CD14-positive monocyte (primary cell): ENCODE data around the gene SARNP. TPM values are rescaled to one million over a fixed set of nuclear protein-coding genes. Genes with fewer than 3 reads are reported as not detected.

Experiments
- DNase-seq, 3 donors: peaks; one replicate each; pipeline ENCODE4 v3.0.0-alpha.2; 2011 to 2022
- H2AFZ ChIP-seq: 2 replicates; pipeline ENCODE4 v1.6.0; 2012; ENCODE audit warnings: mild to moderate bottlenecking, low read depth, low read length, inconsistent platforms; ENCODE audit not compliant: insufficient read depth, poor library complexity, severe bottlenecking
- H3K27ac ChIP-seq, 2 donors: 1 replicate in 1 of 2; 2 replicates in 1 of 2; pipeline ENCODE4 v1.5.1; 2012 to 2013; ENCODE audit warnings: low read length in 2 of 2, control low read depth in 1 of 2, inconsistent platforms in 1 of 2, low read depth in 1 of 2, mild to moderate bottlenecking in 1 of 2
- H3K27me3 ChIP-seq, 2 donors: one replicate each; pipeline versions ENCODE4 v1.6.0 to v1.6.1; 2011 to 2013; ENCODE audit warnings: low read length in 2 of 2; ENCODE audit not compliant: control insufficient read depth in 2 of 2, insufficient read depth in 2 of 2
- H3K36me3 ChIP-seq, 2 donors: replicated peaks in 1 of 2; 1 replicate in 1 of 2; 2 replicates in 1 of 2; pipeline versions ENCODE4 v1.5.1 to v1.6.1; 2012 to 2013; ENCODE audit warnings: low read length in 2 of 2, control low read depth in 1 of 2, inconsistent platforms in 1 of 2, mild to moderate bottlenecking in 1 of 2; ENCODE audit not compliant: insufficient read depth in 2 of 2, control insufficient read depth in 1 of 2
- H3K4me1 ChIP-seq, 2 donors: 1 replicate in 1 of 2; 2 replicates in 1 of 2; pipeline versions ENCODE4 v1.5.1 to v1.6.1; 2012 to 2013; ENCODE audit warnings: low read length in 2 of 2, control low read depth in 1 of 2, inconsistent platforms in 1 of 2, mild to moderate bottlenecking in 1 of 2, moderate library complexity in 1 of 2; ENCODE audit not compliant: insufficient read depth in 2 of 2, control insufficient read depth in 1 of 2
- H3K4me2 ChIP-seq: replicated peaks from 2 replicates; pipeline ENCODE3; 2012; ENCODE audit warnings: low read length, moderate library complexity, mild to moderate bottlenecking; ENCODE audit not compliant: poor library complexity, severe bottlenecking; ENCODE audit errors: extremely low read depth
- H3K4me3 ChIP-seq, 3 experiments: fragments of 200-600 bp in 1 of 3; sonication (generic) in 1 of 3; replicated peaks in 1 of 3; 1 replicate in 2 of 3; 2 replicates in 1 of 3; pipeline ENCODE4 v1.5.1; 2011 to 2013; ENCODE audit warnings: low read length in 3 of 3, mild to moderate bottlenecking in 3 of 3, control low read depth in 2 of 3, low read depth in 2 of 3, inconsistent platforms in 1 of 3, moderate library complexity in 1 of 3
- H3K79me2 ChIP-seq: 2 replicates; pipeline ENCODE4 v1.6.0; 2012; ENCODE audit warnings: mild to moderate bottlenecking, control low read depth, inconsistent platforms, low read length, moderate library complexity; ENCODE audit not compliant: insufficient read depth
- H3K9ac ChIP-seq: 2 replicates; pipeline ENCODE4 v1.6.0; 2017; ENCODE audit warnings: low read length, mild to moderate bottlenecking; ENCODE audit not compliant: insufficient read depth, poor library complexity, severe bottlenecking
- H3K9me3 ChIP-seq, 2 donors: replicated peaks in 1 of 2; 1 replicate in 1 of 2; 2 replicates in 1 of 2; pipeline versions ENCODE4 v1.5.1 to v1.6.1; 2012 to 2013; ENCODE audit warnings: low read length in 2 of 2, control low read depth in 1 of 2; ENCODE audit not compliant: control insufficient read depth in 1 of 2, insufficient read depth in 1 of 2
- H4K20me1 ChIP-seq: 2 replicates; pipeline ENCODE4 v1.6.0; 2012; ENCODE audit warnings: mild to moderate bottlenecking, low read length, control low read depth, moderate library complexity; ENCODE audit not compliant: insufficient read depth
- H3K27ac Mint-ChIP-seq, 7 donors: one replicate each; pipeline ENCODE4 v1.8.0; 2020; ENCODE audit warnings: mild to moderate bottlenecking in 7 of 7, mixed read lengths in 7 of 7, moderate library complexity in 6 of 7, inconsistent platforms in 2 of 7
- H3K27me3 Mint-ChIP-seq, 3 donors: one replicate each; pipeline ENCODE4 v1.8.0; 2021 to 2022; ENCODE audit warnings: low read depth in 3 of 3, mild to moderate bottlenecking in 3 of 3, mixed read lengths in 3 of 3, moderate library complexity in 3 of 3, inconsistent platforms in 1 of 3
- H3K36me3 Mint-ChIP-seq, 2 donors: one replicate each; pipeline ENCODE4 v1.8.0; 2020; ENCODE audit warnings: mixed read lengths in 2 of 2, inconsistent platforms in 1 of 2, mild to moderate bottlenecking in 1 of 2
- H3K4me1 Mint-ChIP-seq: one replicate; pipeline ENCODE4 v1.8.0; 2020; ENCODE audit warnings: mild to moderate bottlenecking, mixed read lengths
- H3K4me3 Mint-ChIP-seq, 2 donors: one replicate each; pipeline ENCODE4 v1.8.0; 2020; ENCODE audit warnings: mild to moderate bottlenecking in 2 of 2, mixed read lengths in 2 of 2, moderate library complexity in 1 of 2
- H3K9me3 Mint-ChIP-seq, 7 donors: one replicate each; pipeline ENCODE4 v1.8.0; 2020 to 2022; ENCODE audit warnings: mixed read lengths in 7 of 7, mild to moderate bottlenecking in 6 of 7, moderate library complexity in 6 of 7, inconsistent platforms in 2 of 7
- WGBS: methylation state at CpG from one replicate; pipeline ENCODE4 v1.1.5; 2013; ENCODE audit warnings: missing lambda C conversion rate; ENCODE audit not compliant: insufficient coverage; 5-methylcytosine and 5-hydroxymethylcytosine counted together
- intact Hi-C, 2 donors: fragments of 100-400 bp; cut with micrococcal nuclease; formaldehyde crosslinking; loops; one replicate each; pipeline versions ENCODE4 v1.15.0 to v1.15.1; 2023
- polyA plus RNA-seq, 3 donors: library from polyadenylated mRNA; depleted of rRNA in 1 of 3; unstranded in 2 of 3; stranded (reverse) in 1 of 3; fragments of 300-500 nt in 2 of 3; fragments of >200 nt in 1 of 3; fragmentation: Illumina TruSeq in 2 of 3; gene quantifications; 1 replicate in 2 of 3; 2 replicates in 1 of 3; pipeline ENCODE4 v1.2.3, GENCODE V29; 2012 to 2021
- TF ChIP-seq, protein P1 (sequence below): fragments of 200-600 bp; IDR thresholded peaks from one replicate; pipeline ENCODE4 v1.8.0; 2022; ENCODE audit warnings: antibody characterized with exemption, mild to moderate bottlenecking

Gene SARNP
- polyA plus RNA-seq, 3 donors = 28.9 to 139 (median 98.6) TPM

- H3K4me3 ChIP-seq = peak overlapping the region in 1 of 3 experiments; percentile 93
- H3K4me1 ChIP-seq = peaks cover 26 to 49% of the 10 kb centered on the region in 2 donors
- H3K9me3 ChIP-seq = no peaks in the 10 kb centered on the region
- 77% methylated on average over 2 of the region's 7 CpGs for WGBS
- Mint-ChIP-seq H3K9me3 (no peaks in the 10 kb centered on the region), H3K4me3 (peak overlapping the region; percentile 88 to 94), H3K4me1 (peaks cover 43% of the 10 kb centered on the region), H3K27me3 (peaks cover 16 to 28% (median 26%) of the 10 kb centered on the region in 3 donors), H3K36me3 (peaks cover 20 to 22% of the 10 kb centered on the region in 2 donors), H3K27ac (peak overlapping the region in 5 of 7 donors; percentile 87 to 97 (median 92))
- intact Hi-C loops = loop anchor here in 1 of 2 donors (5.0 kb wide), 1 partner anchor 33 kb away; a partner anchor contains a TSS
- no peak for DNase-seq
- peak overlapping the region in 1 of 2 donors; percentile 92 for H3K27ac ChIP-seq
- peak overlapping the region; percentile 91 for H2AFZ ChIP-seq
- peak overlapping the region; percentile 83 for H3K4me2 ChIP-seq
- H3K9ac ChIP-seq = no peak overlapping the region
- H3K79me2 ChIP-seq = peaks cover 29% of the 10 kb centered on the region
- peaks cover 17 to 18% of the 10 kb centered on the region in 2 donors for H3K36me3 ChIP-seq
- peaks cover 3 to 28% of the 10 kb centered on the region in 2 donors for H3K27me3 ChIP-seq
- TF ChIP-seq, protein P1, sequence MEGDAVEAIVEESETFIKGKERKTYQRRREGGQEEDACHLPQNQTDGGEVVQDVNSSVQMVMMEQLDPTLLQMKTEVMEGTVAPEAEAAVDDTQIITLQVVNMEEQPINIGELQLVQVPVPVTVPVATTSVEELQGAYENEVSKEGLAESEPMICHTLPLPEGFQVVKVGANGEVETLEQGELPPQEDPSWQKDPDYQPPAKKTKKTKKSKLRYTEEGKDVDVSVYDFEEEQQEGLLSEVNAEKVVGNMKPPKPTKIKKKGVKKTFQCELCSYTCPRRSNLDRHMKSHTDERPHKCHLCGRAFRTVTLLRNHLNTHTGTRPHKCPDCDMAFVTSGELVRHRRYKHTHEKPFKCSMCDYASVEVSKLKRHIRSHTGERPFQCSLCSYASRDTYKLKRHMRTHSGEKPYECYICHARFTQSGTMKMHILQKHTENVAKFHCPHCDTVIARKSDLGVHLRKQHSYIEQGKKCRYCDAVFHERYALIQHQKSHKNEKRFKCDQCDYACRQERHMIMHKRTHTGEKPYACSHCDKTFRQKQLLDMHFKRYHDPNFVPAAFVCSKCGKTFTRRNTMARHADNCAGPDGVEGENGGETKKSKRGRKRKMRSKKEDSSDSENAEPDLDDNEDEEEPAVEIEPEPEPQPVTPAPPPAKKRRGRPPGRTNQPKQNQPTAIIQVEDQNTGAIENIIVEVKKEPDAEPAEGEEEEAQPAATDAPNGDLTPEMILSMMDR = no peak
- peaks cover 38% of the 10 kb centered on the region for H4K20me1 ChIP-seq
Measured at GRCh38 chr12:55715169-55715764, 102.3 kb downstream of the SARNP start.

DNA sequence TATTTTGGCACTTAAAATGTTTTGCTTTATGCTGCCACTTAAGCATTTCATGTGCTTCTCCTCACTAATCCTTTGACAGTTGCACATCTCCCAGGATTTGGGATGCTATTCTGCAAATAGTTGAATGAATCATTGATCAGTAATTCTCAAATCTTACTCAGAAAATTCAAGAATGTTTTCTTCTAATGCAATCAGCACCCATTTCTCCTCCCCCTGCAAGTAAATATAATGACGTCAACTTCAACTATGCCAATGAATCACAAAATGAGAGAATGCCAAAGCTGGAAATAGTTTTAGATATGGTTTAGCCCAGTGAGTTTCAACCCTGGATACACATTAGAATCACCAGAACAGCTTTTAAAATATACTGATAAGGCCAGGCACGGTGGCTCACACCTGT, 103.8 kb downstream of the SARNP start:
- no peaks in the 10 kb centered on the region for H3K9me3 ChIP-seq
- intact Hi-C loops = no loop called here
- no peak overlapping the region for H3K27ac ChIP-seq
- H3K4me2 ChIP-seq = no peak overlapping the region
- TF ChIP-seq, protein P1 = no peak
- Mint-ChIP-seq H3K36me3 (peaks cover 10% of the 10 kb centered on the region in 2 donors), H3K27ac (no peak overlapping the region), H3K4me1 (peaks cover 42% of the 10 kb centered on the region), H3K4me3 (no peak overlapping the region), H3K27me3 (peaks cover 30 to 43% (median 38%) of the 10 kb centered on the region in 3 donors), H3K9me3 (no peaks in the 10 kb centered on the region)
- peaks cover 1 to 3% of the 10 kb centered on the region in 2 donors for H3K36me3 ChIP-seq
- H2AFZ ChIP-seq = no peak overlapping the region
- no peak for DNase-seq
- no peak overlapping the region for H3K4me3 ChIP-seq
- no peak overlapping the region for H3K9ac ChIP-seq
- H3K27me3 ChIP-seq = peaks cover 14 to 38% of the 10 kb centered on the region in 2 donors
- H3K4me1 ChIP-seq = peaks cover 34 to 46% of the 10 kb centered on the region in 2 donors
- peaks cover 22% of the 10 kb centered on the region for H4K20me1 ChIP-seq
- H3K79me2 ChIP-seq = peaks cover 19% of the 10 kb centered on the region
- 100% methylated on average over 1 of the region's 2 CpGs for WGBS
